Measurements from ENCODE around the gene CD180.

The CD180 gene

DNA sequence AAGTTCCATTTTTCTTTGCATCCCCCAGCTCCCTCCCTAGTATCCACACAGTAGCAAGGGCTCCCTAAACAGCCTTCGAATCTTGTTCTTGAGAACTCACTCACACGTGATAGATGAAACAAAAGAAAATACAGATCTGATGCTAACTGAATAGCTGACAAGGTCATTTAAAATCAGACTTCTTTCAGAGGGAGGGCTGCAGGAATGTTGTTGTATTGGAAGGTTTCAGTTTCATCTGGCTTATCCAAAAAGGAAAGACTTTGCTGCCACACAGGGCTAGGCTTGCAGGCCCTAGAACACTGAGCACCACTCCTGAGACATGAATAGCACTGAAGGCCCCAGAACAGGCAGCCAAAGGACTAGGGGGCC, 3.2 kb downstream of the CD180 start:
- Histone ChIP-seq H3K4me3 (replicated peaks; ENCODE audit: insufficient read depth, low read length) (no peak overlapping the region), H3K27ac (replicated peaks) (peak overlapping the region; percentile 15), H3K27me3 (ENCODE audit: insufficient read depth, poor library complexity, severe bottlenecking) (no peaks in the 10 kb centered on the region)
- no peak for DNase-seq (ENCODE audit: low read depth in 1 of 2, low spot score in 1 of 2)
- TF ChIP-seq, protein P1, sequence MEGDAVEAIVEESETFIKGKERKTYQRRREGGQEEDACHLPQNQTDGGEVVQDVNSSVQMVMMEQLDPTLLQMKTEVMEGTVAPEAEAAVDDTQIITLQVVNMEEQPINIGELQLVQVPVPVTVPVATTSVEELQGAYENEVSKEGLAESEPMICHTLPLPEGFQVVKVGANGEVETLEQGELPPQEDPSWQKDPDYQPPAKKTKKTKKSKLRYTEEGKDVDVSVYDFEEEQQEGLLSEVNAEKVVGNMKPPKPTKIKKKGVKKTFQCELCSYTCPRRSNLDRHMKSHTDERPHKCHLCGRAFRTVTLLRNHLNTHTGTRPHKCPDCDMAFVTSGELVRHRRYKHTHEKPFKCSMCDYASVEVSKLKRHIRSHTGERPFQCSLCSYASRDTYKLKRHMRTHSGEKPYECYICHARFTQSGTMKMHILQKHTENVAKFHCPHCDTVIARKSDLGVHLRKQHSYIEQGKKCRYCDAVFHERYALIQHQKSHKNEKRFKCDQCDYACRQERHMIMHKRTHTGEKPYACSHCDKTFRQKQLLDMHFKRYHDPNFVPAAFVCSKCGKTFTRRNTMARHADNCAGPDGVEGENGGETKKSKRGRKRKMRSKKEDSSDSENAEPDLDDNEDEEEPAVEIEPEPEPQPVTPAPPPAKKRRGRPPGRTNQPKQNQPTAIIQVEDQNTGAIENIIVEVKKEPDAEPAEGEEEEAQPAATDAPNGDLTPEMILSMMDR (IDR thresholded peaks at IDR 0.05; ENCODE audit: insufficient read depth, low read length): no peak
- TF ChIP-seq POLR2AphosphoS5 (IDR thresholded peaks at IDR 0.05; ENCODE audit: low read depth) (no peak), SPI1 (IDR thresholded peaks at IDR 0.05; ENCODE audit: borderline replicate concordance, low read depth) (no peak), REST (IDR thresholded peaks at IDR 0.05; ENCODE audit: insufficient replicate concordance, low read depth) (no peak), GABPA (IDR thresholded peaks at IDR 0.05; ENCODE audit: low read depth) (no peak)

GRCh38 chr5:67192719-67193438, 3.7 kb downstream of the CD180 start:
- DNase-seq (ENCODE audit: low read depth in 1 of 2, low spot score in 1 of 2): no peak
- no peak overlapping the region for H3K4me3 ChIP-seq (replicated peaks; ENCODE audit: insufficient read depth, low read length)
- TF ChIP-seq, protein P1 (IDR thresholded peaks at IDR 0.05; ENCODE audit: insufficient read depth, low read length): no peak
- TF ChIP-seq POLR2AphosphoS5 (IDR thresholded peaks at IDR 0.05; ENCODE audit: low read depth): no peak
- TF ChIP-seq REST (IDR thresholded peaks at IDR 0.05; ENCODE audit: insufficient replicate concordance, low read depth): no peak
- peak; percentile 25; the same call in 1 of the 2 replicates for TF ChIP-seq SPI1 (IDR thresholded peaks at IDR 0.05; ENCODE audit: borderline replicate concordance, low read depth)
- no peaks in the 10 kb centered on the region for H3K27me3 ChIP-seq (ENCODE audit: insufficient read depth, poor library complexity, severe bottlenecking)
- peak overlapping the region; percentile 15 for H3K27ac ChIP-seq (replicated peaks)

GRCh38 chr5:67190861-67191260, 5.7 kb downstream of the CD180 start:
- Histone ChIP-seq H3K27me3 (ENCODE audit: insufficient read depth, poor library complexity, severe bottlenecking) (no peaks in the 10 kb centered on the region), H3K27ac (replicated peaks) (no peak overlapping the region), H3K4me3 (replicated peaks; ENCODE audit: insufficient read depth, low read length) (no peak overlapping the region)
- TF ChIP-seq, protein P1 (IDR thresholded peaks at IDR 0.05; ENCODE audit: insufficient read depth, low read length): no peak
- no peak for TF ChIP-seq GABPA (IDR thresholded peaks at IDR 0.05; ENCODE audit: low read depth)
- TF ChIP-seq SPI1 (IDR thresholded peaks at IDR 0.05; ENCODE audit: borderline replicate concordance, low read depth): no peak
- no peak for TF ChIP-seq POLR2AphosphoS5 (IDR thresholded peaks at IDR 0.05; ENCODE audit: low read depth)
- TF ChIP-seq REST (IDR thresholded peaks at IDR 0.05; ENCODE audit: insufficient replicate concordance, low read depth): no peak
- no peak for DNase-seq (ENCODE audit: low read depth in 1 of 2, low spot score in 1 of 2)

All from HL-60 (cell line).